Activated T-cell treated with anti-CD3 and anti-CD28 coated beads, Interleukin-2, amount 50 U/mL, for 24 hours (primary cell): ENCODE results near the gene LTF.
A peak's percentile ranks its signal among the peaks of the same experiment; 100 is the strongest.
"Not testable (repeated sequence)": the region's sequence is repeated elsewhere in the genome, so short reads cannot be mapped to it uniquely, and the experiment has no call there.

Experiments
- DNase-seq: peaks from one replicate; pipeline ENCODE4 v3.0.0-alpha.2; 2020
- H3K27ac Mint-ChIP-seq: 2 replicates; pipeline ENCODE4 v1.8.0; 2020; ENCODE audit warnings: mild to moderate bottlenecking, mixed read lengths
- H3K27me3 Mint-ChIP-seq: 2 replicates; pipeline ENCODE4 v1.8.0; 2020; ENCODE audit warnings: mixed read lengths
- H3K36me3 Mint-ChIP-seq: 2 replicates; pipeline ENCODE4 v1.8.0; 2020; ENCODE audit warnings: low read depth, mixed read lengths
- H3K4me1 Mint-ChIP-seq: 2 replicates; pipeline ENCODE4 v1.8.0; 2020; ENCODE audit warnings: low read depth, mixed read lengths
- H3K4me3 Mint-ChIP-seq: 2 replicates; pipeline ENCODE4 v1.8.0; 2020; ENCODE audit warnings: mild to moderate bottlenecking, moderate library complexity, mixed read lengths
- H3K9me3 Mint-ChIP-seq: 2 replicates; pipeline ENCODE4 v1.8.0; 2020; ENCODE audit warnings: mixed read lengths

Gene LTF

DNA sequence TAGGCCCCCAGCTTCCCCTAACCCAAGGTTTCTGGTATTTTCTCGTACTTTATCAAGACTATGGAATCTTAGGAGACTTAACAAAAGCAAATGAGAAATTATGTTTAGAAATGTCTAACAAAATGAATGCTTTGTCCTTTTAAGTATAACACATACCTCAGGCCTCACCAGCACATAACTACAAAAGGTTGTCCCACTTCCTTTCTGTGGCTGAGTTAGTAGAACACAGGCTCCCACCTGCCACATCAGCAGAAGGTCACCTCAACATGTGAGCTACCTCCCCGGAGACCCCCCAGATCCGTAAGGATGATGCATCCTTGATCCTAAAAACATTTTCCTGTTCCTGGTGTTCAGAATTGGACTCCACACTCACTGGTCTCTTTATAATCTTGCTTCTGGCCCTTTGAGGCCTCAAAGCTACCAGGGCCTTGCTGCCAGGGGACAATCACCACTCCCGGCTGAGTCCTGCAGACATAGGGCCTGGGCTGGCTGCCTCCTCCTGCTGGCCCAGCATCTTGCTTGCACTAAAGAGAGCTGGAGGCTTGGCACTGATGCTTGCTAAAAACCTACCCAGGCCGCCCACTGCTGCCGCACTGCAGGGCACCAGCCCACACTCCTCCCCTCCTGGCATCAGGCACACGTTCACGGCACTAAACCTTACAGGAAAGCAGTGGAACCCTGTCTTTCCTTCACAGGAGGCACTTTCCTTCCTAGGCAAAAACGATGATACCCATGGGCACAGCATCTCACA lies 54.8 kb downstream of the LTF start:
- Mint-ChIP-seq H3K27me3 (no peaks in the 10 kb centered on the region), H3K4me1 (peaks cover 34% of the 10 kb centered on the region), H3K36me3 (no peaks in the 10 kb centered on the region), H3K4me3 (no peak overlapping the region), H3K9me3 (no peaks in the 10 kb centered on the region), H3K27ac (no peak overlapping the region)
- no peak for DNase-seq

DNA sequence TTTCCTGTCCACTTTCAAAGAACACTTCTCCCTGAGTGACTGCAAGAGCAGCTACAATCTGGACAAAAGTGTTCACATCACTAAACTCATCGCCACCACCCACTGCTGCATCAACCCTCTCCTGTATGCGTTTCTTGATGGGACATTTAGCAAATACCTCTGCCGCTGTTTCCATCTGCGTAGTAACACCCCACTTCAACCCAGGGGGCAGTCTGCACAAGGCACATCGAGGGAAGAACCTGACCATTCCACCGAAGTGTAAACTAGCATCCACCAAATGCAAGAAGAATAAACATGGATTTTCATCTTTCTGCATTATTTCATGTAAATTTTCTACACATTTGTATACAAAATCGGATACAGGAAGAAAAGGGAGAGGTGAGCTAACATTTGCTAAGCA lies 55.9 kb downstream of the LTF start:
- Mint-ChIP-seq H3K4me1 (peaks cover 34% of the 10 kb centered on the region), H3K4me3 (no peak overlapping the region), H3K27me3 (no peaks in the 10 kb centered on the region), H3K36me3 (no peaks in the 10 kb centered on the region), H3K9me3 (no peaks in the 10 kb centered on the region), H3K27ac (no peak overlapping the region)
- DNase-seq = no peak

DNA sequence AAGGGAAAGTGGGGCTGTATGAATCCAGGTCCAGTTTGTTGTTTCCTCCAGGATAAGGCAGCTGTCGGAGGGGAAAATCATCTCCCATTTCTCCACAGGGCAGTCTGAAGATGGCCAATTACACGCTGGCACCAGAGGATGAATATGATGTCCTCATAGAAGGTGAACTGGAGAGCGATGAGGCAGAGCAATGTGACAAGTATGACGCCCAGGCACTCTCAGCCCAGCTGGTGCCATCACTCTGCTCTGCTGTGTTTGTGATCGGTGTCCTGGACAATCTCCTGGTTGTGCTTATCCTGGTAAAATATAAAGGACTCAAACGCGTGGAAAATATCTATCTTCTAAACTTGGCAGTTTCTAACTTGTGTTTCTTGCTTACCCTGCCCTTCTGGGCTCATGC lies 56.7 kb downstream of the LTF start:
- DNase-seq = no peak
- Mint-ChIP-seq H3K36me3 (no peaks in the 10 kb centered on the region), H3K27me3 (peaks cover under 1% of the 10 kb centered on the region), H3K9me3 (peaks cover 1% of the 10 kb centered on the region), H3K4me1 (peaks cover 34% of the 10 kb centered on the region), H3K4me3 (peak overlapping the region; percentile 77), H3K27ac (peak overlapping the region; percentile 61)

DNA sequence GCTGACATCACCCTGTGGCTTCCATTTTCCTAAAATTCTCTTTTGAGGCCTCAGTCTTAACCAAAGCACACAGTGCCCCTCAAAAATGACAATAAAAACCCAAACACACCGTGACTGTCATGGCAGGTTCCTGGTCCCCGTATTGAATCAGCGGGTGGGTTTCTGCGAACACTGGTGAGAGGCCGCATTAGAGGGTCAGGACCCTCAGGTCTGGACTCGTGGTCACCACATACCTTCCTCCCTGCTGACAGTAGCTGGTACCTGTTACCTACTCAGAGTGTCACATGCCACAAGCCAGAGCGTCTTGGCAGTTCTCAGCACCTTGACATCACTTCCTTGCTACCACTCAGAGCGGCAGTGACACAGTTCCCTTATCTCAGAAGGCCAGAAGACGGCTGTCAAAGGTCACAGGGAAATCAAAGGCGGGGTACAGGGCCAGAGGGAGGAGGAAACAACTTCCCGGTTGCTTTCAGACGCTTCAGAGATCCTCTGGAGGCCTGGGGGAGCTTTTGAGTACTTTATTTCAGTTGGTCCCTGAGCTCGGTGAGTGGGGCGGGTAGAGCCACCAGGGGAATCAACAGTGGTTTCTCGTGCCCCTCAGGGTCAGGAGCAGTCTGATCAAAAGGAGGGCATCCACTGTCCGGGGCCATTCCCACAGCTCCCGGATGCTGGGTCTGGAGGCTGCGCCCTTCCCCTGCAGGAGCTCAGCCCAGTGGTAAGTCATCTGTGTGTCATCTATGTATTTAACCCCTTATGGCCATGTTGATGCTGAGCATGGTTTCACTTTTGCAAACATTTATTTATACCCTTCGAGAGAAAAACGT lies 57.7 kb downstream of the LTF start, which contains the start of the genes CCR5AS and CCRL2:
CCR5AS (minus strand) TSS at position 279 of the 824 bp plus-strand sequence.
CCRL2 (plus strand) TSS at position 472 of the 824 bp plus-strand sequence. CDS start 821 bp downstream, outside the sequence.
- peaks cover 4% of the 10 kb centered on the region for H3K9me3 Mint-ChIP-seq
- H3K27ac Mint-ChIP-seq = peak within 1 kb of the TSS; percentile 91
- H3K4me3 Mint-ChIP-seq = peak within 1 kb of the TSS; percentile 77
- H3K36me3 Mint-ChIP-seq = no peaks in the 10 kb centered on the region
- peaks cover 34% of the 10 kb centered on the region for H3K4me1 Mint-ChIP-seq
- peaks cover 4% of the 10 kb centered on the region for H3K27me3 Mint-ChIP-seq
- peak; percentile 62 for DNase-seq

DNA sequence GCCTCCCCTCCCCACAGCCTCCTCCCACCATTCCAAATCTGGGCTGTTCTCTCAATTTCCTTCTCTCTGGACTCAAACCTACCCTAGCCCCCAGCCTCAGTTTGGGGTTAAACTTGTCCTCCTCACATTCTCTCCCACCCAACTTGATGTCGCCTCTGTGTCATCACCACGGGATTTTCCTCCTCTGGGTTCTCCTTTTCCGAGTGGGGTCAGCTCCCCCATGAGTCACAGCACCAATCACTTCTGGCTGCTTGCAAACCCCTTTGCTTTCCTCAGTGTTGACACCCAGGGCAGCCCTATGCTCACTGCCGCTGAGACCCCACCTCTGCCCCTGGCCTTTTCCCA lies 58.3 kb downstream of the LTF start:
- no peak overlapping the region for H3K4me3 Mint-ChIP-seq
- no peak for DNase-seq
- H3K4me1 Mint-ChIP-seq = peaks cover 34% of the 10 kb centered on the region
- H3K27ac Mint-ChIP-seq = peak overlapping the region; percentile 91
- H3K27me3 Mint-ChIP-seq = peaks cover 4% of the 10 kb centered on the region
- peaks cover 4% of the 10 kb centered on the region for H3K9me3 Mint-ChIP-seq
- no peaks in the 10 kb centered on the region for H3K36me3 Mint-ChIP-seq

DNA sequence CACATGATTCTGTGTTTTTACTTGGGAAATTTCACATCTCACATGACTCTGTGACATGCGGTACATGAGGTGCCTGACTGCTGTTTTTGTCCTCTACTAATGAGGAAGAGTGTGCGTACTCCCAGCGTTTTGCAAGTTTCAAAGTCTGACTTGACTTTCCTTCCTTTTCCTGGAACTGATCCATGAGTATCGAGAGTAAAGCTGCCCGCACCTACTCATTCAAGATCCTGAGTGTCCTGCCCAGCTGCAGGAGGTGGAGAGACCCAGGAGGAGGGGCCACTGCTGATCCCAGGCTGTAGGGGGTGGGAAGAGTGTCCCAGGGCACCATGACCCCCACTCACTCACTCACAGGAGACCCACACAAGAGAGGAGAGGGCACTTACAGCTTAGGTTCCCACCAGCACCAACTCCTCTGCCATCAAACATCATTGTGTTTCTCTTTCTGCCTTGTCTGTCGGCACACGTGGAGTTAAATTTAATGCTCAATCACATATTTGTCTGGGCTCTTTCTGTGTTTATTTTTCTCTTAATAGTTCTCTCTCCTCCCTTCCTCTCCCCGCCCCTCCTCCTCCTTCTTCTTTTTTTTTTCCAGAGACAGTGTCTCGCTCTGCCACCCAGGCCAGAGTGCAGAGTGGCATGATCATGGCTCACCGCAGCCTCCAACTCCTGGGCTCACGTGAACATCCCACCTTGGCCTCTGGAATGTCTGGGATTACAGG lies 59.2 kb downstream of the LTF start:
- Mint-ChIP-seq H3K4me1 (peaks cover 34% of the 10 kb centered on the region), H3K27me3 (peaks cover 4% of the 10 kb centered on the region), H3K36me3 (no peaks in the 10 kb centered on the region), H3K4me3 (no peak overlapping the region), H3K9me3 (peaks cover 4% of the 10 kb centered on the region), H3K27ac (no peak overlapping the region)
- no peak for DNase-seq

DNA sequence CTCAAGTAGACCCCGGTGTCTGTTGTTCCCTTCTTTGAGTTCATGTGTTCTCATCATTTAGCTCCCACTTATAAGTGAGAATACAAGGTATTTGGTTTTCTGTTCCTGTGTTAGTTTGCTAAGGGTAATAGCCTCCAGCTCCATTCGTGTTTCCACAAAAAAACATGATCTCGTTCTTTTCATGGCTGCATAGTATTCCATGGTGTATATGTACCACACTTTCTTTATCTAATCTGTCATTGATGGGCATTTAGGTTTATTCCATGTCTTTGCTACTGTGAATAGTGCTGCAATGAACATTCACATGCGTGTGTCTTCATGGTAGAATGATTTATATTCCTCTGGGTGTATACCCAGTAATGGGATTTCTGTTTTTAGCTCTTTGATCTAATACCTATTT lies 61.8 kb downstream of the LTF start:
- not testable (repeated sequence) for H3K27me3 Mint-ChIP-seq

DNA sequence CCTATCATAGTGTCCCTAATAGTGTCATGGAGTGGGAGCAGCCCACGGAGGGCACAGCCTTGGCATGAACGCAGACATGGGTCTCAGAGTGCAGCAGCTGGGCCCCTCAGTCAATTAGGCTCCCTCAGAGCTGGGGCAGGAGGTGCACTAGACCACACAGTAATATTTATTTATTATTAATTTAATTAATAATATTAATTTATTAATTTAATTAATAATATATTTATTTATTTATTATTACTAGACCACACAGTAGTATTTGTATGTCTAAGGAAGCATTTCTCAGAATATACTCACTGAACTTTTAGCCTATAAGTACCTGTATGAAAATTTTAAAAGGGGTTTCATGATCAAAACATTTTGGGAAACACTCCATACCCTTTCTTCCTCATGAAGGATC lies 63.1 kb downstream of the LTF start:
- H3K27me3 Mint-ChIP-seq = peaks cover 4% of the 10 kb centered on the region
- H3K9me3 Mint-ChIP-seq = peaks cover 4% of the 10 kb centered on the region
- H3K4me3 Mint-ChIP-seq = no peak overlapping the region
- no peak overlapping the region for H3K27ac Mint-ChIP-seq
- H3K36me3 Mint-ChIP-seq = no peaks in the 10 kb centered on the region
- no peak for DNase-seq
- H3K4me1 Mint-ChIP-seq = peaks cover 5% of the 10 kb centered on the region

More for the DNA sequence above, 61.8 kb downstream of the LTF start:
- not testable (repeated sequence) for H3K4me3 Mint-ChIP-seq, H3K36me3 Mint-ChIP-seq, DNase-seq, H3K9me3 Mint-ChIP-seq, H3K27ac Mint-ChIP-seq
- peaks cover 16% of the 10 kb centered on the region for H3K4me1 Mint-ChIP-seq

DNA sequence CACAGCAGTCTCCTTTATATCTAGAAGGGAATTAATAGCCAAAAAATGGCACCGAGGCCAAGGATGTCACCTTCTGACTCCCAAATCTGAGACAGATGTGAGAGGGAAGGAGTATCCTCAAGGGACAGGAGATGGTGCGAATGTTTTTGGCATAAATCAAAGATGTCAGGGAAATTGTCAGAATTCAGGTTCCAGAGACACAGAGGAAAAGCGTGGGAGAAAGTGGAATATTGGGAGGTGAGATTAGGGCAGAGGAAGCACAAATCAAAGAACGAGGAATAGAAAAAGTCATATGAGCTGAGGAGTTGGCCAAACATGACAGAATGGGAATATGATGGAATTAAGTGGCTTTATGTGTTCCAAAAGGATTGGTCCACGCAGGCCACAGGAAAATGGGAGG lies 63.9 kb downstream of the LTF start:
- Mint-ChIP-seq H3K4me3 (no peak overlapping the region), H3K27me3 (peaks cover 4% of the 10 kb centered on the region), H3K36me3 (no peaks in the 10 kb centered on the region), H3K9me3 (peaks cover 4% of the 10 kb centered on the region), H3K4me1 (peaks cover 7% of the 10 kb centered on the region), H3K27ac (no peak overlapping the region)
- DNase-seq = no peak

DNA sequence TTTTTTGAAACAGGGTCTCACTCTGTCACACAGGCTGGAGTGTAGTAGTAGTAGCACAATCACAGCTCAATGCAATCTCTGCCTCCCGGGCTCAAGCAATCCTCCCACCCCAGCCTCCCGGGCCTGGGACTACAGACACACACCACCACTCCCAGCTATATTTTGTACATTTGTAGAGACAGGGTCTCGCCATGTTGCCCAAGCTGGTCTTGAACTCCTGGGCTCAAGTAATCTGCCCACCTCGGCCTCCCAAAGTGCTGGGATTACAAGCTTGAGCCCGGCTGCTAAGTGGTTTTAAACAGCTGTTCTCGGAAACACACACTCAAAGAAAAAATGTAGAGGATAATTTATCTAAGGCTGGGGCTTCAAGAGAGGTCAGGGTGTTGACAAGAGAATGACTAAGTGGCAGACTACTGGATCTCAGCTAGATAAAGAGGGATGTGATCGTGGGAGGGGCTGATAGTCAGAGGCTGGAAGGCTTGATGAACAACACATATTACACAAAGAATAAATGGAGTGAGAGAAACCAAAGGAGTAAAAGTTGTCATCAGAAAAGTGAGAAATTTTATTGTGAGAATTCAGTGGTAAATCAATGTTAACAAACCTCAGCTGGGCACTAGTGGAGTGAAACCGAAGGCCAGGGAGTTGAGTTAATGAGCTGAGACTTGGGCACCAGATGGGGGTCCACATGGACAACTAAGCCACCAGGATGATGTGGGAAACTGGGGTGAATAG lies 64.5 kb downstream of the LTF start:
- H3K4me1 Mint-ChIP-seq = peaks cover 8% of the 10 kb centered on the region
- peaks cover 4% of the 10 kb centered on the region for H3K27me3 Mint-ChIP-seq
- H3K4me3 Mint-ChIP-seq = no peak overlapping the region
- H3K9me3 Mint-ChIP-seq = peaks cover 4% of the 10 kb centered on the region
- DNase-seq = no peak
- no peak overlapping the region for H3K27ac Mint-ChIP-seq
- no peaks in the 10 kb centered on the region for H3K36me3 Mint-ChIP-seq

DNA sequence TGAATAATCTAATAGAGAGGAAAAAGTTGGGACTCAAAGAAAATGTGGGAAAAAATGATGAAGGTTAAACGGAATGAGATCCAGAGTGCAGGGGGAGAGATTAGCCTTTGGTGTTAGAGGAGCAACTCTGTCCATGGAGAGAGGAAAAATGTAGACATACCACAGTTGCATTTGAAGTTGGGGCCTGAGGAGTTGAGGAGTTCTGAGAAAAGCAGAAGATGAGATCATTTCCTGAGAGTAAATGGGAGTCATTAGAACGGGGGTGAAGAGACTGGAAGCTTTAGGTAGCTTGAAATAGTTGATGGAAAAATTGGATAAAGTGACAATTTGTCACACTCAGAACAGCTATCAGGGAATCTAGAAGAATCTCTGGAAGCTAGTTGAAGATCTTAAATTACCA lies 65.1 kb downstream of the LTF start:
- peaks cover 4% of the 10 kb centered on the region for H3K27me3 Mint-ChIP-seq
- H3K4me1 Mint-ChIP-seq = peaks cover 8% of the 10 kb centered on the region
- H3K27ac Mint-ChIP-seq = no peak overlapping the region
- H3K9me3 Mint-ChIP-seq = peaks cover 4% of the 10 kb centered on the region
- H3K4me3 Mint-ChIP-seq = no peak overlapping the region
- no peak for DNase-seq
- H3K36me3 Mint-ChIP-seq = no peaks in the 10 kb centered on the region

DNA sequence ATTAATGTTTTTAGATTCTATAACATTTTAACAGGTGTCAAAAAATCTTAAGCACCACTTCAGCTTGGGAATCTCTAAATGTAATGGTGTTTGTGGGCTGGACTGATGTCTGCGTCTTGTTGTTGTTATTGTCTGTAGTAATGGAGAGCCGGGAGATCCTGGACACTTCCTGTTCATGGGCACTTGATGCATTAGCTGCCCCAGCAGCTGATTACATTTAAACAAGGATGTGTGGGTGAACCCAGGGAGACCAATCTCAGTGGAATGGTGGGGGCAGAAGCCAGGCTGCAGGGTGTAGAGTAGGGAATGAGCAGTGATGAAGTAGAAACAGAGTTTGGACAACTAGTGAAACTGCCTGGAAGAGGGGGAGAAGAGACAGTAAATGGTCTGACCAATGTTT lies 65.6 kb downstream of the LTF start:
- no peak for DNase-seq
- Mint-ChIP-seq H3K27ac (no peak overlapping the region), H3K4me3 (no peak overlapping the region), H3K4me1 (peaks cover 8% of the 10 kb centered on the region), H3K36me3 (no peaks in the 10 kb centered on the region), H3K27me3 (peaks cover 4% of the 10 kb centered on the region), H3K9me3 (peaks cover 4% of the 10 kb centered on the region)

DNA sequence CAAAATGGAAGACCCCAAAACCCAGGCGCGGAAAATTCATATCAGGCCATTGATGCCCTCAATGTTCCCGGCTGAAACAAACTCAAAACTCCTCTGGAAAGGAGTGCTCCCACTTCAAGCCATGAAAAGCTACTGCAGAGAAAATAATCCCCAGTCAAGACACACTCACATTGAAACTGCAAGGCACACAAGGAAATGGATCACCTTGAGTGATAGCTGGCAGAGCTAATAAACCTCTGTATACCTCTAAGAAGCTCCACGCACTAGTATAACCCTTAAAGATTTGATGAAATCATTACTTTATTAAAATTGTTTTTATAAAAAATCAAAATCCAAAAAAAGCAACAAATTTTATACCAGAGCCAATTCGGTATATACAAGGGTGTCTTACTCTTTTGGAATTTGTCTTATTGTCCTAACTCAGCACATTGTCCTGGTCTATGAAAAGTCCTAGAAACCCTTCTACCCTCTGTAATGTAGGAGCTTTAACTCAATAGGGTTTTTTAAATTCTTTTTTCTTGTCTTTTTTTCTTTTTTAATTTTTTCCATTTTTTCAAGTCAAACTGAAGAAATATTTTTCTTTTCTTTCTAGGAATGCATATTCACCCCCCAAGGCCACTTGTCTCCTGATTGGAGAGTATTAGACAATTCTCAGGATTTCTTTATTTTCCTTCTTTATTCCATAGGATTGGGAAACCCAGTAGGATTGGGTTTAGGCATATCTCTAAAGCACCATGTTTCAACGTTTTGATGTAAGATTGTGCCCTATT lies 66.3 kb downstream of the LTF start:
- Mint-ChIP-seq H3K9me3 (peaks cover 4% of the 10 kb centered on the region), H3K36me3 (no peaks in the 10 kb centered on the region)

More for the DNA sequence above, 66.3 kb downstream of the LTF start:
- Mint-ChIP-seq H3K4me3 (no peak overlapping the region), H3K27me3 (peaks cover 4% of the 10 kb centered on the region), H3K27ac (no peak overlapping the region), H3K4me1 (peaks cover 8% of the 10 kb centered on the region)
- DNase-seq = no peak
